ENCODE results near the gene ZBTB20.

DNA sequence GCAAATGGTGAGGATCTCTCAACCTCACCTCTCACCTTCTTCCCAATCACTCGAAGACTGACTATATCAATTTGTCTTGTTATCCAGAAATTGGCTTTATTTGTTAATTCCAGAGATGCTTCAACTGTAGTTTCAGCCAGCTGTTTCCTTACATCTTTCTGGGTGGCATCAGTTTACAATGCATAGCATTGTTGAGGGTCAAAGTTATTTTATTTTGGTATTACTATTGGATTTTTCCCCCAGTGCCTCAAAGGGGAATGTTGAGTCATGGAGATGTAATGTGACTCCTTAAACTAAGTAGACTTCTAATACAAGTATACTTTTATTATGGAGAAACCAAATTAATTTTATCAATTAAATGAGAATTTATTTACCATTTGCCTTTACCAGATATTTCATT, 501.7 kb downstream of the ZBTB20 start:
- TF ChIP-seq EZH2 (IDR thresholded peaks at IDR 0.05; ENCODE audit: low read depth), result no peak
- TF ChIP-seq, protein P1, sequence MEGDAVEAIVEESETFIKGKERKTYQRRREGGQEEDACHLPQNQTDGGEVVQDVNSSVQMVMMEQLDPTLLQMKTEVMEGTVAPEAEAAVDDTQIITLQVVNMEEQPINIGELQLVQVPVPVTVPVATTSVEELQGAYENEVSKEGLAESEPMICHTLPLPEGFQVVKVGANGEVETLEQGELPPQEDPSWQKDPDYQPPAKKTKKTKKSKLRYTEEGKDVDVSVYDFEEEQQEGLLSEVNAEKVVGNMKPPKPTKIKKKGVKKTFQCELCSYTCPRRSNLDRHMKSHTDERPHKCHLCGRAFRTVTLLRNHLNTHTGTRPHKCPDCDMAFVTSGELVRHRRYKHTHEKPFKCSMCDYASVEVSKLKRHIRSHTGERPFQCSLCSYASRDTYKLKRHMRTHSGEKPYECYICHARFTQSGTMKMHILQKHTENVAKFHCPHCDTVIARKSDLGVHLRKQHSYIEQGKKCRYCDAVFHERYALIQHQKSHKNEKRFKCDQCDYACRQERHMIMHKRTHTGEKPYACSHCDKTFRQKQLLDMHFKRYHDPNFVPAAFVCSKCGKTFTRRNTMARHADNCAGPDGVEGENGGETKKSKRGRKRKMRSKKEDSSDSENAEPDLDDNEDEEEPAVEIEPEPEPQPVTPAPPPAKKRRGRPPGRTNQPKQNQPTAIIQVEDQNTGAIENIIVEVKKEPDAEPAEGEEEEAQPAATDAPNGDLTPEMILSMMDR (conservative IDR thresholded peaks at IDR 0.05), result no peak

Data from PC-9 (cell line).